ENCODE data around the gene UBN2.

UBN2 gene

DNA sequence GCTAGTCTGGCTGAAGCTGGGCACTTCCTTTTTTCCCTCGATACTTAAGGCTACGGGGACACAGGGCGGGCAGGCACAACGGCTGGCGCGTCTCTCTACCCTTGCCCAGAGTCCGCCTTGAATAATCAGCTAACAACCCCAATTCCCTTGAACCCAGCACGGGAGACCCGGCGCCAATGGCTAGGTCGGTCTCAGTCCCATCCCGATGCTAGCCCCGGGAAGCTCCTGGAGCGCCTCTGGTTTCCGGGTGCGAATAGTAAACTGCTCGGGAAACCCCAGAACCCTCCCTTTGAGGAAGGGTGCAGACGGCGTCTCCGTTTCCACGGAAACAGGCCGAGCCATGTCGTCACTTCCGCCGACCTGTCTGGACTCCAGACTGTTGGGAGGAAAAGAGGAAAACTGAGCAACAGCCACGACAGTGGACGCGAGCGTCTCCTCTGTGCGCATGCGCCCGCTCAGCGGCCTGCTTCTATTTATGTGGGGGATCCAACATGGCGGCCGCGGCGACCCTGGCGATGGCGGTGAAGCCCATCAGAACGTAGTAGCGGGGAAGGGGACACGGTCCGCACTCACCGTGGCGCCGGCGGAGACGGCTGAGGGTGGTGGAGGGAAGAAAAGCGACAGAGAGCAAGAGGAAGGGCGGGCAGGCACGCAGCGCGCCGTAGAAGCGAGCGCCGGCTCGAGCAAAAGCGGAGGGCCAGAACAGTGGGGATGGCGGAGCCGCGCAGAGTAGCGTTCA, at the start of gene UBN2:
UBN2 (plus strand) TSS at position 464 of the 739 bp plus-strand sequence; CDS start at position 712, 248 bp downstream.
- Histone ChIP-seq H4K20me1 (ENCODE audit: control insufficient read depth, insufficient read depth, low read depth, low read length) (no peaks in the 10 kb centered on the region), H3K4me2 (ENCODE audit: low read length) (peak within 1 kb of the TSS; percentile 80), H3K9me3 (ENCODE audit: control insufficient read depth, insufficient read depth, low read length) (no peaks in the 10 kb centered on the region), H3K9me2 (replicated peaks; ENCODE audit: control insufficient read depth, low read length) (no peaks in the 10 kb centered on the region), H3K36me3 (ENCODE audit: control insufficient read depth, low read length) (peaks cover 2% of the 10 kb centered on the region; the same call in 1 of the 2 replicates), H3K27ac (ENCODE audit: low read depth, low read length) (peak within 1 kb of the TSS; percentile 45), H3K27me3 (ENCODE audit: control insufficient read depth, low read length) (peaks cover 11% of the 10 kb centered on the region), H3F3A (ENCODE audit: control insufficient read depth, insufficient read depth) (no peaks in the 10 kb centered on the region), H3K4me3 (ENCODE audit: low read length) (peak within 1 kb of the TSS; percentile 93), H3K4me1 (ENCODE audit: control insufficient read depth, low read length) (peaks cover 25% of the 10 kb centered on the region), H3K79me2 (ENCODE audit: control insufficient read depth, low read length) (peaks cover 45% of the 10 kb centered on the region)
- TF ChIP-seq, protein P1, sequence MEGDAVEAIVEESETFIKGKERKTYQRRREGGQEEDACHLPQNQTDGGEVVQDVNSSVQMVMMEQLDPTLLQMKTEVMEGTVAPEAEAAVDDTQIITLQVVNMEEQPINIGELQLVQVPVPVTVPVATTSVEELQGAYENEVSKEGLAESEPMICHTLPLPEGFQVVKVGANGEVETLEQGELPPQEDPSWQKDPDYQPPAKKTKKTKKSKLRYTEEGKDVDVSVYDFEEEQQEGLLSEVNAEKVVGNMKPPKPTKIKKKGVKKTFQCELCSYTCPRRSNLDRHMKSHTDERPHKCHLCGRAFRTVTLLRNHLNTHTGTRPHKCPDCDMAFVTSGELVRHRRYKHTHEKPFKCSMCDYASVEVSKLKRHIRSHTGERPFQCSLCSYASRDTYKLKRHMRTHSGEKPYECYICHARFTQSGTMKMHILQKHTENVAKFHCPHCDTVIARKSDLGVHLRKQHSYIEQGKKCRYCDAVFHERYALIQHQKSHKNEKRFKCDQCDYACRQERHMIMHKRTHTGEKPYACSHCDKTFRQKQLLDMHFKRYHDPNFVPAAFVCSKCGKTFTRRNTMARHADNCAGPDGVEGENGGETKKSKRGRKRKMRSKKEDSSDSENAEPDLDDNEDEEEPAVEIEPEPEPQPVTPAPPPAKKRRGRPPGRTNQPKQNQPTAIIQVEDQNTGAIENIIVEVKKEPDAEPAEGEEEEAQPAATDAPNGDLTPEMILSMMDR (IDR thresholded peaks at IDR 0.05; ENCODE audit: low read depth, low read length, poor library complexity, severe bottlenecking), result no peak
- no peak for TF ChIP-seq EZH2phosphoT487 (IDR thresholded peaks at IDR 0.05; ENCODE audit: borderline replicate concordance, low read length)

DNA sequence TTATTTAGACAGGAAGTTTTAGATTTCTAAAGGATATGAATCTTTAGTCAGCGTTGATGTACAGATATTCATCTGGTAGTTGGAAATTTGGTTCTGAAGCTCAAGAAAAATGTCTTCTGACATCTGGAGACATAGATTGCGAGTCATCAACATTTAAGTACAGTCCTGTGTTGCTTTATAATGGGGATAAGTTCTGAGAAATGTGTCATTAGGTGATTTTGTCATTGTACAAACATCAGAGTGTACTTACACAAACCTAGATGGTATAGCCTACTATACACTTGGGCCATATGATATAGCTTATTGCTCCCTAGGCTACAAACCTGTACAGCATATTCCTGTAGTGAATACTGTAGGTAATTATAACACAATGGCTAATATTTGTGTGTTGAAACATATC, 49.6 kb upstream of the UBN2 start:
- Histone ChIP-seq H3K27ac (ENCODE audit: low read depth, low read length) (no peak overlapping the region), H4K20me1 (ENCODE audit: control insufficient read depth, insufficient read depth, low read depth, low read length) (no peaks in the 10 kb centered on the region)

DNA sequence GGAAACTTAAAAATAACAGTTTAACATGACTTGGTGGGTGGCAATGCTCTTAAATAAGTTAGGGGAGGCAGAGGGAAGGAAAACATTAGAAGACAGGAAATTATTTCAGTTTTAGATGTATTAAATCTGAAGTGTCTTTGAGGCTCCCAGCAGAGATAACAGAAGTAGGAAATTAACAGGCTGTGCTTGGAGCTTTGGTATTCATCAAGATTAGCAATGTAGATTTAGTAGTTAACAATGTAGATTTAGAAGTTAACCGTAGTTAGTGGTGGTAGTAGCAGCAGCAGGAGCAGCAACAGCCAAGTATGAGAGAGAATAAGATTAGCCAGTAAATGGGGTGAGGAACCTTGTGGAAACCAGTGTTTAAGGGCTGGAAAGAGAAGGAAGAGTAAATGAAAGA, 48.7 kb upstream of the UBN2 start:
- Histone ChIP-seq H3K4me3 (ENCODE audit: low read length) (no peak overlapping the region), H3K4me1 (ENCODE audit: control insufficient read depth, low read length) (no peaks in the 10 kb centered on the region)

More for the DNA sequence above, 49.6 kb upstream of the UBN2 start:
- Histone ChIP-seq H3K36me3 (ENCODE audit: control insufficient read depth, low read length) (no peaks in the 10 kb centered on the region), H3K9me3 (ENCODE audit: control insufficient read depth, insufficient read depth, low read length) (no peaks in the 10 kb centered on the region), H3F3A (ENCODE audit: control insufficient read depth, insufficient read depth) (no peaks in the 10 kb centered on the region), H3K9me2 (replicated peaks; ENCODE audit: control insufficient read depth, low read length) (no peaks in the 10 kb centered on the region), H3K4me2 (ENCODE audit: low read length) (no peak overlapping the region), H3K4me3 (ENCODE audit: low read length) (no peak overlapping the region), H3K27me3 (ENCODE audit: control insufficient read depth, low read length) (no peaks in the 10 kb centered on the region), H3K4me1 (ENCODE audit: control insufficient read depth, low read length) (no peaks in the 10 kb centered on the region), H3K79me2 (ENCODE audit: control insufficient read depth, low read length) (no peaks in the 10 kb centered on the region)
- TF ChIP-seq, protein P1 (IDR thresholded peaks at IDR 0.05; ENCODE audit: low read depth, low read length, poor library complexity, severe bottlenecking), result no peak
- no peak for TF ChIP-seq EZH2phosphoT487 (IDR thresholded peaks at IDR 0.05; ENCODE audit: borderline replicate concordance, low read length)

More for the DNA sequence above, 48.7 kb upstream of the UBN2 start:
- Histone ChIP-seq H3K4me2 (ENCODE audit: low read length) (no peak overlapping the region), H3K79me2 (ENCODE audit: control insufficient read depth, low read length) (no peaks in the 10 kb centered on the region), H3K27ac (ENCODE audit: low read depth, low read length) (no peak overlapping the region), H4K20me1 (ENCODE audit: control insufficient read depth, insufficient read depth, low read depth, low read length) (no peaks in the 10 kb centered on the region), H3F3A (ENCODE audit: control insufficient read depth, insufficient read depth) (no peaks in the 10 kb centered on the region), H3K9me3 (ENCODE audit: control insufficient read depth, insufficient read depth, low read length) (no peaks in the 10 kb centered on the region), H3K36me3 (ENCODE audit: control insufficient read depth, low read length) (no peaks in the 10 kb centered on the region), H3K9me2 (replicated peaks; ENCODE audit: control insufficient read depth, low read length) (no peaks in the 10 kb centered on the region), H3K27me3 (ENCODE audit: control insufficient read depth, low read length) (no peaks in the 10 kb centered on the region)
- TF ChIP-seq, protein P1 (IDR thresholded peaks at IDR 0.05; ENCODE audit: low read depth, low read length, poor library complexity, severe bottlenecking), result no peak
- no peak for TF ChIP-seq EZH2phosphoT487 (IDR thresholded peaks at IDR 0.05; ENCODE audit: borderline replicate concordance, low read length)

Data from DOHH2 (cell line).